Sigmoid colon (tissue), 7 donors: ENCODE measurements around the gene ZNF541. TPM values are rescaled to one million over a fixed set of nuclear protein-coding genes. Genes with fewer than 3 reads are reported as not detected.

Experiments
- DNase-seq: peaks from one replicate; pipeline ENCODE4 v3.0.0-alpha.2; 2019
- H3K27ac ChIP-seq, 4 donors: fragments of 200-600 bp; sonication (generic); one replicate each; pipeline ENCODE4 v1.5.1; 2016 to 2019; ENCODE audit warnings: mild to moderate bottlenecking in 1 of 4
- H3K27me3 ChIP-seq, 3 donors: fragments of 200-600 bp; sonication (generic); one replicate each; pipeline ENCODE4 v1.5.1; 2019; ENCODE audit warnings: mild to moderate bottlenecking in 1 of 3
- H3K36me3 ChIP-seq, 4 donors: fragments of 200-600 bp; sonication (generic); one replicate each; pipeline ENCODE4 v1.5.1; 2016 to 2019
- H3K4me1 ChIP-seq, 4 donors: fragments of 200-600 bp; sonication (generic); one replicate each; pipeline ENCODE4 v1.5.1; 2017 to 2019
- H3K4me3 ChIP-seq, 4 donors: fragments of 200-600 bp; sonication (generic); one replicate each; pipeline ENCODE4 v1.5.1; 2017 to 2019; ENCODE audit warnings: mild to moderate bottlenecking in 2 of 4, moderate library complexity in 1 of 4
- H3K9me3 ChIP-seq, 4 donors: fragments of 200-600 bp in 3 of 4; sonication (generic) in 3 of 4; one replicate each; pipeline versions ENCODE4 v1.5.1 to v1.6.1; 2013 to 2019
- CTCF ChIP-seq, 4 experiments: fragments of 450-650 bp in 3 of 4; fragments of 200-600 bp in 1 of 4; IDR thresholded peaks; one replicate each; pipeline ENCODE4 v1.5.1; 2016 to 2019; ENCODE audit warnings: antibody characterized with exemption in 4 of 4, mild to moderate bottlenecking in 3 of 4, moderate library complexity in 2 of 4
- EP300 ChIP-seq, 4 donors: sonication (generic); formaldehyde crosslinking; IDR thresholded peaks; one replicate each; pipeline ENCODE4 v1.6.1; 2017; ENCODE audit warnings: antibody characterized with exemption in 4 of 4
- POLR2A ChIP-seq, 2 donors: fragments of 450-650 bp; IDR thresholded peaks; one replicate each; pipeline ENCODE4 v1.6.1; 2016; ENCODE audit warnings: antibody characterized with exemption in 2 of 2, mild to moderate bottlenecking in 2 of 2, moderate library complexity in 2 of 2
- POLR2AphosphoS5 ChIP-seq, 4 donors: sonication (generic); formaldehyde crosslinking; IDR thresholded peaks; one replicate each; pipeline ENCODE4 v1.6.1; 2017; ENCODE audit warnings: antibody characterized with exemption in 4 of 4
- WGBS, 2 donors: extraction: QIAGEN DNeasy Blood & Tissue Kit; methylation state at CpG; one replicate each; pipeline ENCODE4 v1.1.7; 2013; 5-methylcytosine and 5-hydroxymethylcytosine counted together
- intact Hi-C: fragments of 100-400 bp; cut with DNase I; formaldehyde crosslinking; loops from one replicate; pipeline ENCODE4 v1.15.1; 2023
- polyA plus RNA-seq, 3 donors: library from polyadenylated mRNA; stranded (reverse); fragments of 200-250 nt; gene quantifications; one replicate each; pipeline ENCODE4 v1.2.3, GENCODE V29; 2013
- small RNA-seq, 3 donors: library from RNA; depleted of rRNA; stranded (forward); fragments of <200 nt; gene quantifications; one replicate each; pipeline ENCODE3, GENCODE V24; 2016
- total RNA-seq, 4 donors: library from RNA; depleted of rRNA; stranded (reverse); fragments of >200 nt; gene quantifications; one replicate each; pipeline ENCODE4 v1.1.0, GENCODE V29; 2016
- donor health status: healthy with polysubstance abuse.
- donor health status: Bipolar disorder and iron deficiency.
- donor health status: healthy.

The ZNF541 gene
- total and polyA plus RNA-seq, 7 donors, result 0.22 to 1.7 (median 1.3) TPM; not detected in 3

GRCh38 chr19:47523473-47523872 lies 49.5 kb downstream of the ZNF541 start:
- H3K4me3 ChIP-seq, result no peak overlapping the region
- H3K27me3 ChIP-seq, result no peaks in the 10 kb centered on the region
- TF ChIP-seq CTCF (IDR thresholded peaks at IDR 0.05) (no peak), POLR2AphosphoS5 (IDR thresholded peaks at IDR 0.05) (no peak), POLR2A (IDR thresholded peaks at IDR 0.05) (no peak), EP300 (IDR thresholded peaks at IDR 0.05) (no peak)
- DNase-seq, result no peak
- intact Hi-C loops, result no loop called here
- no peaks in the 10 kb centered on the region for H3K9me3 ChIP-seq
- H3K36me3 ChIP-seq, result no peaks in the 10 kb centered on the region
- H3K27ac ChIP-seq, result no peak overlapping the region
- peaks cover 0 to 22% (median 15%) of the 10 kb centered on the region in 4 donors for H3K4me1 ChIP-seq
- WGBS, 2 donors, result 6 to 32% methylated on average over 7 of the region's 7 CpGs

Small RNAs within 50 kb of the gene (small RNA-seq; reads per million reads assigned to genes)
- gene RN7SL322P, result 0 reads per million in 3 donors

Other genes starting within 250 kb of the ZNF541 start
- 1 to 10 TPM; 1.1 to 2.7 (median 1.6) TPM for gene C5AR2, start 241.0 kb downstream of the ZNF541 start, total RNA-seq
- 1 to 10 TPM in 1 of 3 donors, under 1 TPM in 2; 0.60 to 1.4 (median 0.69) TPM for gene C5AR2, start 241.0 kb downstream of the ZNF541 start, polyA plus RNA-seq
- gene DHX34, start 223.8 kb downstream of the ZNF541 start, total RNA-seq, result 10 to 100 TPM in 2 of 4 donors, 1 to 10 TPM in 2; 8.6 to 11.9 (median 9.6) TPM
- gene DHX34, start 223.8 kb downstream of the ZNF541 start, polyA plus RNA-seq, result 10 to 100 TPM in 1 of 3 donors, 1 to 10 TPM in 2; 3.0 to 12.7 (median 3.7) TPM
- 10 to 100 TPM; 11.8 to 19.4 (median 13.4) TPM for gene MEIS3, start 153.6 kb downstream of the ZNF541 start, total RNA-seq
- 1 to 10 TPM in 2 of 3 donors, under 1 TPM in 1; 0.92 to 7.6 (median 7.2) TPM for gene MEIS3, start 153.6 kb downstream of the ZNF541 start, polyA plus RNA-seq
- gene SLC8A2, start 101.3 kb downstream of the ZNF541 start, total RNA-seq, result 10 to 100 TPM in 2 of 4 donors, 1 to 10 TPM in 2; 5.9 to 39.9 (median 19.0) TPM
- 1 to 10 TPM in 1 of 3 donors, not detected in 2; 1.1 TPM for gene SLC8A2, start 101.3 kb downstream of the ZNF541 start, polyA plus RNA-seq
- gene KPTN, start 88.9 kb downstream of the ZNF541 start, total RNA-seq, result 10 to 100 TPM in 1 of 4 donors, 1 to 10 TPM in 3; 4.4 to 10.0 (median 4.7) TPM
- 10 to 100 TPM in 1 of 3 donors, 1 to 10 TPM in 2; 4.8 to 12.2 (median 8.1) TPM for gene KPTN, start 88.9 kb downstream of the ZNF541 start, polyA plus RNA-seq
- gene NAPA, start 58.1 kb downstream of the ZNF541 start, total RNA-seq, result 100 to 1,000 TPM in 1 of 4 donors, 10 to 100 TPM in 3; 84.9 to 167 (median 91.8) TPM
- 100 to 1,000 TPM in 2 of 3 donors, 10 to 100 TPM in 1; 94.2 to 139 (median 109) TPM for gene NAPA, start 58.1 kb downstream of the ZNF541 start, polyA plus RNA-seq
- 10 to 100 TPM in 3 of 4 donors, 1 to 10 TPM in 1; 2.9 to 21.6 (median 11.2) TPM for gene BICRA, start 36.0 kb upstream of the ZNF541 start, total RNA-seq
- 10 to 100 TPM in 1 of 3 donors, 1 to 10 TPM in 2; 1.8 to 12.7 (median 2.5) TPM for gene BICRA, start 36.0 kb upstream of the ZNF541 start, polyA plus RNA-seq
- 100 to 1,000 TPM in 1 of 4 donors, 10 to 100 TPM in 3; 41.8 to 184 (median 72.4) TPM for gene EHD2, start 140.3 kb upstream of the ZNF541 start, total RNA-seq
- gene EHD2, start 140.3 kb upstream of the ZNF541 start, polyA plus RNA-seq, result 10 to 100 TPM in 2 of 3 donors, 1 to 10 TPM in 1; 3.5 to 26.7 (median 10.8) TPM
- 100 to 1,000 TPM; 432 to 576 (median 557) TPM for gene NOP53, start 172.4 kb upstream of the ZNF541 start, total RNA-seq
- 100 to 1,000 TPM; 304 to 682 (median 589) TPM for gene NOP53, start 172.4 kb upstream of the ZNF541 start, polyA plus RNA-seq
- 1,000 to 10,000 TPM; 1,579 to 3,138 (median 2,179) TPM for gene SELENOW, start 205.6 kb upstream of the ZNF541 start, total RNA-seq
- 100 to 1,000 TPM; 329 to 999 (median 792) TPM for gene SELENOW, start 205.6 kb upstream of the ZNF541 start, polyA plus RNA-seq
- not detected for gene TPRX1, start 231.4 kb upstream of the ZNF541 start, total RNA-seq
- not detected for gene TPRX1, start 231.4 kb upstream of the ZNF541 start, polyA plus RNA-seq
- gene CRX, start 248.8 kb upstream of the ZNF541 start, total RNA-seq, result not detected
- 1 to 10 TPM in 1 of 3 donors, under 1 TPM in 1, not detected in 1; 0.60 to 1.2 TPM for gene CRX, start 248.8 kb upstream of the ZNF541 start, polyA plus RNA-seq